RCC 7860 (cell line): ENCODE measurements around the gene ENOX1.

ENCODE experiments used
- DNase-seq: peaks from one replicate; pipeline ENCODE4 v3.0.0-alpha.2; 2015; ENCODE audit warnings: low spot score
- FAIRE-seq: peaks from 2 replicates; lab custom pipeline; 2012; peaks lifted over from hg19 to GRCh38; lab: Jason Lieb, UNC

ENOX1 gene

DNA sequence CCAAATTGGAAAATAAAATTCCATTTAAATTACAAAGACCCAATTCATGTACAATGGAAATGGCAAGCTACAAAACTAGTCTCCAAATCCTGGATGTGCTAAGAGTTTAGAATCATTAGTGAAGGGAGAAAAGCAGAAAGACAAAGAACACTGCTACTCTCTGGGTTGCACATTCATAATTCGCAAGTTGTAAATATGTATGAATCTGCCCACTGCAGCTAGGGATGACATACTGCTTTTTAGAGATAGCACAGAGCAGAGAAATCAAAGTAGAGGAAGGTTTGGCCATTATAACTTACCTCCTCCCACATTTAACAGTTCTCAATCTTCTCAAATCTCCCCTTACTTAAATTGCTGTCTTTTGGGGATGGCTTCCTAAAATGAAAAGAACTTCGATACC is 231.1 kb downstream of the ENOX1 start:
- DNase-seq (no peak), FAIRE-seq (no peak)

DNA sequence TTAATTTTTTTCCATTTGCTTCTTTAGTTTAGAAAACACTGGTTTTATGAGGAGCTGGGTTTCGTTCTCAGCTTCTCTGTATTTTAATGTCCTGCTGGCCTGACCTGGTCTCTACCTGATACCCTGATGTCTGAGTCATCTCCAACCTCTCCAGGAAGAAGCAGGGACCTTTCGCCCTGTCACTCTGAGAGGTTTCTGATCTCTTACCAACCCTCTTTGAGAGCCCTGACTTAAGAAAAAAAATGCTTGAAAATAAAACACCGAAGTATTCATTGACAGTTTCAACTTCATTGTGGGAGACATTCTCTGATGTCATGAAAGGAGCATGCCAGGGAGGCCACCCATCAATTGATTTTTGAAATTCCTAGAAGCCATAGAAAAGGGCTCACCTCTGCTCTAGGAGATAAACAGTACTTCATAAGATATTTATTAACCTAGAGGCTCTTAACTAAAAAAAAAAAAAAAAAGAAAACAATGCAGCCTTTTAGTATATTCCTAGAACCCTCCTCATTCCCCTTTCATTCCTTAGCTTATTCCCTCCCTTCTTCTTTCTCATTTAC is 234.8 kb downstream of the ENOX1 start:
- FAIRE-seq (no peak), DNase-seq (no peak)

DNA sequence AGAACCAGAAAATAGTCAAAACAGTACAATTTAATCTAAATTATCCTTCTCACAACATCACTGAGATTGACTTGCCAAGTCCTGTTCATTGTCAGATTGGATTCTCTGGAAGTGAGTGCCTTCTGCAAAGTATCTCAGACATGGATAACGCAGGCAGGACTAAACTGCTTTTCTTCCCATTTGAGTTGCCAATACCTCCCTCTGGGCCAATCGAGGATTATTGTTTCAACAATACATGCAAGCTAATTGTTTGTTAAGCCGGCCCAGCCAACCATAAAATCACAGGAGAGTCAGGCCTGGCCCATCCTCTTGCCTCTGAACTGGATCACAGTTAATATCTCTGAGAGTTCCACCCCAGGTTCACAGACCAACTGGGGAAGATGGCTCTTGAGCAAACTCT is 240.0 kb downstream of the ENOX1 start:
- no peak for DNase-seq
- no peak for FAIRE-seq

DNA sequence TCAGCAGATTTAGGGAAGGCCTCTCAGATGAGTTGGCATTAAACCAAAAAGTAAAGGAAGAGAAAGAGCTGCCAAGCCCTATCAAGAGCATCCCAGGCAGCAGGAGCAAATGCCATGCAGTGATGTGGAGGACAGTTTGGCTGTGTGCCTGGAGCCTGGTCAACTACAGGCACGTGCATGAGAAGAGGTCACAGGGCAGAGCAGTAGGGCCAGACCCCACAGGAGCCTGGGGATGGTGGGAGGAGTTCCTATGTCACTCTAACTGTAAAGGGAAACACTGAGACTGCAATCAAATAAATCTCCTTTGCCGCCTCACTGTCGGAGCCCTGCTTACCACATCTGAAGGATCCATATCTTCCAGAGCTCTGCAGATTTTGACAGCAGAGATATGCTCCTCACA is 240.5 kb downstream of the ENOX1 start:
- no peak for FAIRE-seq
- no peak for DNase-seq

DNA sequence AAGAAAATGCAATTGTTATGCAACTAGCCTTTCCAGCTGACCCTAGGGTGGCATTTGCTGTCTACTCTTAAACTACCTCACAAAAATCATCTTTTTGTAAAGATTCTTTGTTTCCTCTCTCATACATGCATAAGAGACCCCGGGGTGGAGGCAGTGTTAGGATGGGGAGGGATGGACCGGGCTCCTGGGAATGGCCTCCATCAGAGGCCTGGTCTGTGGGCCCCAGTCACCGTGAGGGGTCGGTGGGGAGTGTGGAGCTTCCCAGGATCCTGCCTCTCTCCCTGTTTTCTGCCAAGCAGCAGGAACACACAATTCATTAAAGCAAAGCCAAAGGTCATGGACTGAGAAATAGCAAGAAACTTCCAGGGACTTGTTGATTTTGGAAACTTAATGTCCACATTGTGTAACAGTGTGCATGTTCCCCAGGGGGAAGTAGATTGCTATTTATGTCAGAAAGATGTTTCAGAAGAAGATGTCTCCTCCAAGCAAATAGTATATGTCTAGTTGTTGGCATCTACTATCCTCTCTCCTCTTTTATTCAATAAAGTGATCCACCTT is 241.4 kb downstream of the ENOX1 start:
- FAIRE-seq (no peak), DNase-seq (no peak)

DNA sequence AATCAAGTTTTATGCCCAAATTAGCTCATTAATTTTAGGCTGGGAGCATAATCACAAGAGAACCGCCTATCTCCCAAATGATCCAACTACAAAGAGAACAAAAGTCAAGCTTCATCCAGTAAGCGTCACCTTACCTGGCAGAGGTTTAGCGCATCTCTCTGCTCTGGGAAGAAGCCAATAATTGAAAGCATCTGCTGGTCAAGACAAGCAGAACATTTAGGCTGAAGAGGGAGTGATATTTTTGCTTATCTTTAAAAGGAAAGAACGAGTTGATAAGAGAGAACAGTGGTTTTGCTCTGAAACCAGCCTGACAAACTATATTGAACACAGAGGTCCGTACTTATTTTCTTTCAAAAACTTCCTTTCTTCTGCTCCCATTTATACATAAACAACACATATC is 242.1 kb downstream of the ENOX1 start:
- no peak for DNase-seq
- no peak for FAIRE-seq

DNA sequence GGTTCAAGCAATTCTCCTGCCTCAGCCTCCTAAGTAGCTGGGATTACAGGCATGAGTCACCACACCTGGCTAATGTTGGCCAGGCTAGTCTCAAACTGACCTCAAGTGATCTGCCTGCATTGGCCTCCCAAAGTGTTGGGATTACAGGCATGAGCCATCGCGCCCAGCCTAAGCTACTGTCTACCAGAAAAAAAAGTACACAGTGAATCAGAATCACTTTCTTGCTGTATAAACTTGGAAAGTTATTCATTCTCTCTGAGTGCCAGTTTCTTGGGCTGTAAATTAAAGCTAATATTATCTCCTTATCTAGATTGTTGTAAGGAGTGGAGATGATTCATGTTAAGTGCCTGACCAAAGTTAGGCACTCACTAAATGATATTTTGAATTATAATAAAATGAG is 242.8 kb downstream of the ENOX1 start:
- DNase-seq (no peak), FAIRE-seq (no peak)

DNA sequence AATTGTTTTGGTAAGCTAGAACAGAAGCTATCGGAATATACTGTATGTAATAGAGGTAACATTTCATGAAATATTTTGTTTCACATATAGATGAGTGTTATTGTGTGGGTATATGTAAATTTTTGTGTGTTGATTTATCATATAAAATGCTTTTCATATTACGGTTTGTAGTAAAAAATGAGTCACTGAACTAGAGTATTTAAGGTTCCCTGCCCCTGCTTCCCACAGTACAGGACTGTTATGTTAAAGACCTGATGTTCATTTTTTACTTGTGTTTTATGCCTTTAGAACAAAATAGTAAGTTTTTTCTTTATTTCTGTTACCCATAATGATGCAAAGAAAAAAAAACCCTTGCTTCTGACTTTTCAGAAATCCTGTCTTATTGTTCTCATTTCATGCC is 243.4 kb downstream of the ENOX1 start:
- no peak for DNase-seq
- no peak for FAIRE-seq

DNA sequence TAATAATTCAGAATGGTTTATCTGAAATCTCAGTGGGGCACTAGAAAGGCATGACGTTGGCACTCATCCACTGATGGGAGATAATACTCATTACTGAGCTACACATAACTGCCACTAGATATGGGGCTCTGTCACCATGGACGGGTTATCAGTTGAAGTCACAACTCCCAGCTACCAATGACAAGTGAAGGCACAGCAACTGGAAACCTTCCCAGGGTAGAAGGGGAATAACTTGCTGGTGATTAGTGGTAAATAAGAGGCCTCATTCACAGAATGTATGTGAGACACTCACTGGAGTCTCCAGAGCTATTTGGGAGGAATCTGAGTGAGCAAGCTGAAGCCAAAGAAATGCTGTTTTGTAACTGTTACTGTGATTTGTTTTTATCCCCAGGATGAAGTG is 249.6 kb downstream of the ENOX1 start:
- DNase-seq (no peak), FAIRE-seq (no peak)

DNA sequence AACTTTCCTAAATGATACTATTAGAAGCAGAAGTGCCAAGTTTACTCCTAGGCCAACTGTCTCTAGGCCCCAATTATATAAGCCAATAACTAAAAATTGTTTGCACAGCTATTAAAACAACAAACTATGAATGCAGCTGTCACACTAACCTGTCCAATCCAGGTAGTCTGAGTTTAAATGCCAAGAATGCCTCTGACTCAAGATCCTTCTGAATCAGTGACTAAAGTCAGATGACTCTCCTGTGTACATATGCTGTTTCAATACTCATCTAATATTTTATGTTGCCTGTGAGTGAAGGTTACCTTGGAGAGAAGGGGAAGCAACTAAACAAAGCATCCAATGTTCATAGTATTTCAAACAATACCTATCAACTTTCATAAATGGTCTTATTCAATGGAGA is 257.0 kb downstream of the ENOX1 start:
- DNase-seq (no peak), FAIRE-seq (no peak)

DNA sequence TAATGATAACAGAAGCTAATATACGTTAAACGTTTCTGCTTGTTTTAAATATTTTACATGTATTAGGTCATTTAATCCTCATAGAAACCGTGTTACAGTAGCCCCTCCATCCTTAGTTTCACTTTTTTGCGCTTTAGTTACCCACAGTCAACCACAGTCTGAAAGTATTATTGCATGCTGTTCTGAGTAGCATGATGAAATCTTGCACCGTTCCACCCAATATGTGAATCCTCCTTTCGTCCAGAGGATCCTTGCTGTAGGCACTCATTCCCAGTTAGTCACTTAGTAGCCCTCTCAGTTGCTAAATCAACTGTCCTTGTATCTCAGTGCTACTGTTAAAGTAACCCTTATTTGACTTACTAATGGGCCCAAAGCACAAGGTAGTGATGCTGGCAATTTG is 257.8 kb downstream of the ENOX1 start:
- FAIRE-seq (no peak), DNase-seq (no peak)

DNA sequence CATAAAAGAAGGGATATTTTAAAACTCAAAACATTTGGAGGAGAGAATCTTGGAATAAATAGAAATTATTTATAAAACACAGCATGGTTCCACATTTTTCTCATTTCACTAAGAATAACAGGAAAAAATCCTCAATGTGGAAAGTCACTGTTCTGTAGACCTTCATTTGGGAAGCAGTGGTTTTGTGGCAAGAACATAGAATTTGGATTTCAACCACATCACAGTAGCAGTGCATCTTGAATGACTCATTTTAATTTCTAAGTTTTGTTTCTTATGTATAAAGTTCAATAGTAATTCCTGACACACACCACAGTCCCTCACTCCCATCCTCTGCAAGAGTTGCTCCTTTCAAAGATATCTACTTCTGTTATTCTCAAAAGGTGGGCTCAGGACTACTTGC is 264.0 kb downstream of the ENOX1 start:
- FAIRE-seq (no peak), DNase-seq (no peak)

DNA sequence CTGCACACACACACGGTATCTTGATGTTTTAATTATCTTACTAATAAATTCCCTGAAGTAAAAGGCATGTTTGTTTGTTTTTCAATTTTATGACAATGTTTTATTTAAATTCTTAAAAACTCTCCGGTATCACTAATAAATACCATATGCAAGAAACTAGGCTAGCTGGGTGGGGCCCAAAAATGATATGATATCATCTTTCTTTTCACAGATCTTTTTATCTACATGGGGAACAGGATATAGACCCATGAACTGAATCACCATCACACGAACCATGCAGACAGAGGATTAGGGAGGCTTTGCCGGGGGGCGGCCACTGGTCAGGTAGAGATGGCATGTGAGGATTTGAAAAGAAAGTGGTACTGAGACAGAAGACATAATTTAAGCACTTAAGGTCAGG is 266.4 kb downstream of the ENOX1 start:
- FAIRE-seq, result no peak

DNA sequence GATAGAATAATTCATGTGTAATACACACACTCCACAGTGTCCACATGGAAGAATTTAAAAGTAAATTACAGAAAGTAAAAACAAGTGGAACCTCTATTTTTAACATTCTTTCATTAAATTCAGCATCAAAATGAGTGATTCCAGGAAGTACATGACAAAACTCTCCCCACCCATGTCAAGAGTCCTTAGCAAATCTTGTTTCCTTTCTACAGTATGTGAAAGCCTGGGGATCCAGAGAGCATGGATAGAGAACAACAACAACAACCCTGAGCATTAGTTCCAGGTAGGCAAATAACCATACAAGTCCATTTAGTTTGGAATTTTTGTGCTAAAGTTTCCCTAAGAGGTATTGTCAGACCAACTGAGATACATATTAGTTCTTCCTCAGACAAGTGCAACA is 267.9 kb downstream of the ENOX1 start:
- DNase-seq (no peak), FAIRE-seq (no peak)

More for the DNA sequence above, 266.4 kb downstream of the ENOX1 start:
- no peak for DNase-seq

DNA sequence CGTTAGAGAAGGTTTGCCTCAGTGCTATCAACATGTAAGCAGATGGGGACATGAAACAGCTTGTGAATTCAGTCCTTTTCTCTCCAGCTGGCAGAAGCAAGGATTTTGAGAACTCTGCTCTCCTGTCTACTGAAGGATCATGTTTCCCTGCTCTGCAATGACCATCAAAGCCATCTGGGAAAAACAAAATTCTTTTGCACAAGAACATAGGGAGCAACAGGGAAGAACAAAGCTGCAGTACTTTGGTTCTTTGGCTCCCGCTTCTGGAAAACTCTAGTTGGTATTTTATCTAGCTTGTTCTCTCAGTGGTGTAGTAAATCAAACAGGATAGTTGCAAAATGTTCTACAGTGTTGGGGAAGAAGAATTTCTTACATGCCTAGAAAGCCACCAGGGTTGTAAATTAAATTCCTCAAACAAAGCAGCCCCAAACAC is 270.4 kb downstream of the ENOX1 start:
- DNase-seq (no peak), FAIRE-seq (no peak)

DNA sequence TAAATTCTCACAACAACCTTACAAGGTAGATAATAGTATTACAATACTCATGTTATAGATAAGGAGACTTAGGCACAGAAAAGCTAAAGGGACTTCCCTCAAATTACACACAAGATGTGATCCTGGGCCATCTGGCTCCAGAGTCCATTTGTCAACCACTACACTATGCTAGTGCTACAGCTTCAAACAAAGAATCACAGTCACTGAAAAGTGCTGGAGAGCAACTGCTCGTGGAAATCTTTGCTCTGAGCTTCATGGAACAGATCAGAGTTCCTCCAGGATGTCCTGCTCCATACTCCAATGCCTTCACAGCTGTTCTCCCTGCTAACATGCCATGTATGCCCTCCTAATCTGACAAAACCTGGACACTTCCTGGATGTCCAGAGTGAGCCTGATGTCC is 271.2 kb downstream of the ENOX1 start:
- DNase-seq (no peak), FAIRE-seq (no peak)

DNA sequence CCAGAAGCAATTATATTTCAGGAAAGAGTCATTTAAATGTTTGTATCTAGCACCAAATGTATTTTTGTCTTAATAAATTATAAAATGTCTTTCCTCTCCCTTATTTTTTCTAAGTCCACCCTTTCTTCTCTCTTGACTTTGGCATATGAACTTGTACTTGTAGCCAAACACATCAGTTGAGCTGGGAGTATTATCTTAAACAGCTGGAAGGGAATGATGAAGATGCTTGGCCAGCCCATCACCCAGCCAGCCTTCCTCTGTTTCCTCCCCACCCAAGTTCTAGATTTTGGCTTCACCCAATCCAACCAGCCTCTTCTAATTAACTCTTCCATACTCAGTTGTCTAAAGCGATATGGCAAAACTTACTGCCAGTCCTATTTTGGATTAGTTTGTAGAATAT is 272.5 kb downstream of the ENOX1 start:
- FAIRE-seq (no peak), DNase-seq (no peak)

DNA sequence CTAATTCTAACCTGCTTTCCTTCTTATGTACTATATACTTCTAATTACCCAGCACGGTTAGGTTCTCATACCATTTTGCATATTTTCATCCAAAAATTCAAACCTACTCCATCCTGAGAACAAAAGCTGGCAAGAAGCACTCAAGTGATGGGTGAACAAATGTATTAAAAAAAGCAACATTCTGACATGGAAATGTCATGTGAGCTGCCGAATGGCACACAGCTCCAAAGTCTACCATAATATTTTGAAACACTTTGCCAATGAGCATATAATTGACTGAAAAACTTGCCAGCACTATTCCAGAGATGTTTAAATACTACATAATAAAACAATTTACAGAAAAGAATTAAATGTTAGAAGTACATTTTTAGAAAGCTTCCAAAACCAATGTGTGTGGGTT is 274.6 kb downstream of the ENOX1 start:
- DNase-seq (no peak), FAIRE-seq (no peak)

DNA sequence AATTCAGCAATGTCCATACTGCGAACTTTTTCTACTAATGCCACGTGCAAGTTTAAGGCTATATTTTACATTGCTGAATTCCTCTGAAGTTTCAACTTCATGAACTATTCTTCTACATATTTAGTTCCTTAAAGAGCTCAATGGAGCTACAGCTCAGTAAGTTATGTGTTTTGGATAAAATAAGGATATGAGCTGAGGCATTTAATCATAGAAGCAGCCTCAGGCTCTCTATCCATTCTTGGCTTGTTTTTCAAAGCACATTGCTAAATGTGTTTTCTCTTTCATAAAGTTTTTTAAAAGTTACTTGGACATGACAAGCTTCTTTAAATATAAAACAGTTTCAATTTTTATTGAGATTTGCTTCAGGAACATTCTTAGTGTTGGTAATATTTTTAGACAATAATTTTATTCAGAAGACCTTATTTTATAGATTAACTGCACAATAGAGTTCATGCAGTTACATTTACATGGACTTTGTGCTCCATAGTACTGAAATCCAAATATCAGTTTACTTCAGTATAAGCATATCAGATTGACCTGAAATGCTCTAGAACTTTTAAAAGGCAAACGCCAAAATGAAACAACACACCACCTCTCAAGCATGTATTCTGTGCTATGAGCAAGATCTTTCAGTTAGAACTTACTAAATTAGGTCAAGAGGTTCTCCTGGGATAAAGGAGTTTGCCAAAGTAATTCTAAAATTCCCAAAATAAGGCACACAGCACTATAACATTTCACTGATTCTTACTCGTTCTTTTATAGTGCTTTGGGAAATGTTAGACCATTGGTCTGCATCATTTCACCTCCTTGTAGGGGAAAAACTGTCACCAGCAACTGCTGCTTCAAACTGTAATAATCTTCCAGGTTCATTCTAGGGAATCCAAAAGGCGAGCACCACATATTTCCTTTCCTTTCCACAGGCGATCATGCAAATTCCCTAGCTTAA is 275.5 kb downstream of the ENOX1 start:
- DNase-seq, result no peak
- no peak for FAIRE-seq

DNA sequence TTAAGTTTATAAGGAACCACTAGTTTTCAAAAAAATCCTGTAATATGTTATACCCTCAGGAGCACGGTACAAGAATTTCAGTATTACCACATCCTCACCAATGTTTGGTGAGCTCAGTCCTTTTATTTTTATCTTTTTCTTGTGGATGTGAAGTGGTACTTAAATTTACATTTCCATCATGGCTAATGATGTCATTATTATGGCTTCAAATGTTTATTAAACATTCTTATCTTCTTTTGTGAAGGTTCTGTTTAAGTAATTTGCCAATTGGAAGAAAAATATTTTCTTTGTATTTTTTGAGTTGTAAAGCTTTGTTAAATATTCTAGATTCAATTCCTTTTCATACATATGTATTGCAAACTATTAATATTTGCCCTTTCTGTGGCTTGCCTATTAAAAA is 291.0 kb downstream of the ENOX1 start:
- DNase-seq (no peak), FAIRE-seq (no peak)

DNA sequence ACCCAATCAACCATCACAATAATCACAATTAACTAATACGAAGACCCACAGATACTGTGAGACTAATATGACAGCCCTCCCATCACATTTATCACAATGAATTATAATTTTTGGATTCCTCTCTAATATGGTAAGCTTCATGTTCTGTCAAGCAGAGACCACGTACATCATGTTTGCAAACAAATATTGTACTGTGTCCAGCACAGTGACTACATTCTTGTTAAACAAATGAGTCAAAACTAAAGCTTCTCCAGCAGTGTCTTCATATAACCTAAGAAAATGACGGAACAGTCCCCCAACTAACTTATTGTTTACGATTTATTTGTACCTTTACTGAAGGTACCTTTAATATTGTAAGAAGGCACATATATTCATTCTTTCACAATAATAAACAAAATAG is 292.6 kb downstream of the ENOX1 start:
- DNase-seq (no peak), FAIRE-seq (no peak)

DNA sequence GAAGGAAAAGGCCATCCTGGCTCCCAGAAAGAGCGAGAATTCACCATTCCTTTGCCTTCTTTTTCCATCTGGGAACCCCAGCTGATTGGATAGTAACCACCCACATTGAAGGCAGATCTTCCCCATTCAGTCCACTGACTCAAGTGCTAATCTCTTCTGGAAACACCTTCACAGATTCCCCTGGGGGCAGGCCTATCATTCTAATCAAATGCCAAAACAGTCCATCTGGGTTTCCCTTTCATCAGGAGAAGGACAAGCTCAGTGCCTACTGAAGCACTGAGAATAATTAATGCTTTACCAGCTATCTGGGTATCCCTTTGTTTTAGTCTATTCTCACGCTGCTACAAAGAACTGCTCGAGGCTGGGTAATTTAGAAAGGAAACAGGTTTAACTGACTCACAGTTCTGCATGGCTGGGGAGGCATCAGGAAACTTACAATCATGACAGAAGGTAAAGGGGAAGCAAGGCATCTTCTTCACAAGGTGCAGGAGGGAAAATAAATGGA is 293.2 kb downstream of the ENOX1 start:
- no peak for DNase-seq
- FAIRE-seq, result no peak
